ENCODE results near the gene FHIT. TPM values are rescaled to one million over a fixed set of nuclear protein-coding genes. Genes with fewer than 3 reads are reported as not detected.

Gene FHIT
- total RNA-seq, 1 experiment from 2014 or later, result 9.8 TPM

DNA sequence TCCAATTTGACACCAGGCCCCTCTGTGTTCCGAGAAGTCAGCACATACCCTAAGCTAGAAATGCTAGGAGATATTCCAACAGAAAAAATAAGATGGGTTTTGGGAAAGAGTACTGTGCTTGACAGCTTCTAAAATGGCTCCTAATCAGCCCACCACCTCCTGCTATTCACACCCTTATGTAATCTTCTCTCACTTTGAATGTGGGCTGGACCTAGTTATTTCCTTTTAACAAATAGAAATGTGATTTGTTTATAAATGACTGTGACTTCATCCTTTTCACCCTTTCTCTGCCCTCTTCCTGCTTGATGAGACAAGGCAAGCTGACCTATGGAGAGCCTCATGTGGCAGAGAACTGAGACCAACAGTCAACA, 961.1 kb downstream of the FHIT start:
- DNase-seq, result no peak
- no peaks in the 10 kb centered on the region for H3K36me3 ChIP-seq (ENCODE audit: low read depth)
- no TSS peak for BruUV-seq (replicated peaks)
- no peaks in the 10 kb centered on the region for H3F3A ChIP-seq (ENCODE audit: insufficient read depth, low read depth)
- no peak overlapping the region for H3K4me3 ChIP-seq
- no peaks in the 10 kb centered on the region for H4K20me1 ChIP-seq (ENCODE audit: insufficient read depth)
- H3K4me1 ChIP-seq (replicated peaks; ENCODE audit: insufficient read depth), result no peaks in the 10 kb centered on the region
- H3K9me3 ChIP-seq (ENCODE audit: insufficient read depth, low read depth), result no peaks in the 10 kb centered on the region
- H2AFZ ChIP-seq, result no peak overlapping the region
- no peaks in the 10 kb centered on the region for H3K79me2 ChIP-seq (ENCODE audit: low read depth)
- ChIA-PET POLR2A (ENCODE audit: unreplicated experiment) (no interaction called here), CTCF (no interaction called here)
- no peak overlapping the region for H3K4me2 ChIP-seq
- H3K9me2 ChIP-seq (ENCODE audit: insufficient read depth), result no peaks in the 10 kb centered on the region
- H3K27me3 ChIP-seq (ENCODE audit: insufficient read depth, low read depth), result no peaks in the 10 kb centered on the region
- intact Hi-C loops (cut with micrococcal nuclease; ENCODE audit: unreplicated experiment), result no loop called here
- no peak for TF ChIP-seq EZH2 (IDR thresholded peaks at IDR 0.05; ENCODE audit: low read depth)
- TF ChIP-seq, protein P1, sequence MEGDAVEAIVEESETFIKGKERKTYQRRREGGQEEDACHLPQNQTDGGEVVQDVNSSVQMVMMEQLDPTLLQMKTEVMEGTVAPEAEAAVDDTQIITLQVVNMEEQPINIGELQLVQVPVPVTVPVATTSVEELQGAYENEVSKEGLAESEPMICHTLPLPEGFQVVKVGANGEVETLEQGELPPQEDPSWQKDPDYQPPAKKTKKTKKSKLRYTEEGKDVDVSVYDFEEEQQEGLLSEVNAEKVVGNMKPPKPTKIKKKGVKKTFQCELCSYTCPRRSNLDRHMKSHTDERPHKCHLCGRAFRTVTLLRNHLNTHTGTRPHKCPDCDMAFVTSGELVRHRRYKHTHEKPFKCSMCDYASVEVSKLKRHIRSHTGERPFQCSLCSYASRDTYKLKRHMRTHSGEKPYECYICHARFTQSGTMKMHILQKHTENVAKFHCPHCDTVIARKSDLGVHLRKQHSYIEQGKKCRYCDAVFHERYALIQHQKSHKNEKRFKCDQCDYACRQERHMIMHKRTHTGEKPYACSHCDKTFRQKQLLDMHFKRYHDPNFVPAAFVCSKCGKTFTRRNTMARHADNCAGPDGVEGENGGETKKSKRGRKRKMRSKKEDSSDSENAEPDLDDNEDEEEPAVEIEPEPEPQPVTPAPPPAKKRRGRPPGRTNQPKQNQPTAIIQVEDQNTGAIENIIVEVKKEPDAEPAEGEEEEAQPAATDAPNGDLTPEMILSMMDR (conservative IDR thresholded peaks at IDR 0.05), result no peak
- no peak overlapping the region for H3K27ac ChIP-seq

DNA sequence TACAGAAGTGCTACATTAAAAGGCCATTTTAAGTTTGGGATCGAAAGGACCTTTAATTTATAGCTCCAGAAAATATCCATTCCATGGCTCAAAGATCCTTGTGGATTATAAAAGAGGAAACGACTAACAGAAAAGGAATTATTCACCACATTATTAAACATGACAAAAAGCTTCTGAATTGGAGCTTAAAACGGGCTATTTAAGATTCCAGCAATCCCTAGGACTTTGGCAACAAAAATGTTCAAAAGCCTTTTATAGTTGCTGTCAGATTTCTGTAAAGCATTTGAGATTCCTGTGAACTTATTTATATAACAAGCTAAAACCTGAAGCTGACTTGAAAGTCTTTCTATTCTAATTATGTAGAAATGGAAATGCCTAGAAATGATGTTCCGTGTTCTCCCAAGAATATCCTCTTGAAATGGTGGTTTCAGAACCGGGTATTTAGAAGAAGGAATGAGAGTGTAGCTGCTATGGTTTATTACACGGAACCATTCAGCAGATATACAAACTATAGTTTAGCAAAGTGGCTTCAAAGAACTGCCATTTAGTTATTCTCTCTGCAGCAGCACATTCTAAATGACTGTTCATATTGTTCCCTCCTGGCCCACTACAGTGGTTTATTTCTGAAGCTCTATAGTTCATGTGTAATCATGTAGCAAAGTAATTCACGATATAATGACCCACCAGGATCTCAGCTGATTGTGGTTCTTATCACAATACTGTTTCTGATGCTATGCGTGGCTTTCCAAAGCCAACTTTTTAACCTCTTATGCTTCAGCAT, 961.7 kb downstream of the FHIT start:
- TF ChIP-seq EZH2 (IDR thresholded peaks at IDR 0.05; ENCODE audit: low read depth), result no peak
- TF ChIP-seq, protein P1 (conservative IDR thresholded peaks at IDR 0.05), result no peak
- POLR2A ChIA-PET (ENCODE audit: unreplicated experiment), result interaction anchor here (0.6 kb wide), 1 partner anchor 276 kb away, joined by 3 read pairs; no protein-coding TSS in a partner anchor
- Histone ChIP-seq H3F3A (ENCODE audit: insufficient read depth, low read depth) (no peaks in the 10 kb centered on the region), H3K36me3 (ENCODE audit: low read depth) (no peaks in the 10 kb centered on the region), H3K27me3 (ENCODE audit: insufficient read depth, low read depth) (no peaks in the 10 kb centered on the region), H3K27ac (no peak overlapping the region), H3K79me2 (ENCODE audit: low read depth) (no peaks in the 10 kb centered on the region), H3K9me3 (ENCODE audit: insufficient read depth, low read depth) (no peaks in the 10 kb centered on the region), H4K20me1 (ENCODE audit: insufficient read depth) (no peaks in the 10 kb centered on the region), H2AFZ (no peak overlapping the region), H3K4me3 (no peak overlapping the region), H3K4me1 (replicated peaks; ENCODE audit: insufficient read depth) (no peaks in the 10 kb centered on the region), H3K4me2 (no peak overlapping the region), H3K9me2 (ENCODE audit: insufficient read depth) (no peaks in the 10 kb centered on the region)
- CTCF ChIA-PET, result no interaction called here
- intact Hi-C loops (cut with micrococcal nuclease; ENCODE audit: unreplicated experiment), result no loop called here
- no TSS peak for BruUV-seq (replicated peaks)
- DNase-seq, result no peak

DNA sequence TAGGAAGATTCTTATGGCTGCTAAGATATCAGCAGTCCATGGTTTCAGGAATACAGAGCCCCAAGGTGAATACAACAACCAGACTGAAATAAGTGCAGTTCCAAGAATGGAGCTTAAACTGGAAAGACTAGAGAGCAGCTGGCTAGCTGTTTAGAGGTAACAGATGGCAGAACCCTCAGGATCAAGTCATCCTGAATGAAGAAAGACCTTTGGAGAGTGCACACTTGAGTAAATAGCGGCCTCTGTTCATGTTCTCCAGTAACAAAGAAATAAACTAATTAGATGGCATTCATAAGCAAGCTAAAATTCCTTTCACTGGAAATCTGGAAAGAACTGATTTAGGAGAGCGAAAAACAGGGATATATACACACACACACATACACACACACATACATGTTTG, 968.4 kb downstream of the FHIT start:
- TF ChIP-seq EZH2 (IDR thresholded peaks at IDR 0.05; ENCODE audit: low read depth), result no peak
- TF ChIP-seq, protein P1 (conservative IDR thresholded peaks at IDR 0.05), result no peak
- H3K27me3 ChIP-seq (ENCODE audit: insufficient read depth, low read depth), result no peaks in the 10 kb centered on the region
- H3K9me3 ChIP-seq (ENCODE audit: insufficient read depth, low read depth), result no peaks in the 10 kb centered on the region
- H3K36me3 ChIP-seq (ENCODE audit: low read depth), result no peaks in the 10 kb centered on the region
- no peak overlapping the region for H3K4me2 ChIP-seq
- no peaks in the 10 kb centered on the region for H3K4me1 ChIP-seq (replicated peaks; ENCODE audit: insufficient read depth)
- no peaks in the 10 kb centered on the region for H3F3A ChIP-seq (ENCODE audit: insufficient read depth, low read depth)
- H3K9me2 ChIP-seq (ENCODE audit: insufficient read depth), result no peaks in the 10 kb centered on the region
- H4K20me1 ChIP-seq (ENCODE audit: insufficient read depth), result no peaks in the 10 kb centered on the region
- ChIA-PET CTCF (no interaction called here), POLR2A (ENCODE audit: unreplicated experiment) (no interaction called here)
- no TSS peak for BruUV-seq (replicated peaks)
- intact Hi-C loops (cut with micrococcal nuclease; ENCODE audit: unreplicated experiment), result no loop called here
- H3K4me3 ChIP-seq, result no peak overlapping the region
- no peaks in the 10 kb centered on the region for H3K79me2 ChIP-seq (ENCODE audit: low read depth)
- no peak for DNase-seq
- H3K27ac ChIP-seq, result no peak overlapping the region
- no peak overlapping the region for H2AFZ ChIP-seq

Measured in PC-9 (cell line).